HG02763 (cell line): ENCODE data around the gene MYO5A.
"Not testable (repeated sequence)": the region's sequence is repeated elsewhere in the genome, so short reads cannot be mapped to it uniquely, and the experiment has no call there.

Experiments used
- ATAC-seq: cut with Tn5 transposase; IDR thresholded peaks from one replicate; pipeline ENCODE4 v1.9.1; 2021; ENCODE audit warnings: mild to moderate bottlenecking, moderate library complexity; ENCODE audit not compliant: unreplicated experiment

Gene MYO5A

GRCh38 chr15:52424856-52425431 lies 103.7 kb downstream of the MYO5A start:
- no peak for ATAC-seq

GRCh38 chr15:52423852-52424251 lies 104.8 kb downstream of the MYO5A start:
- no peak for ATAC-seq

- ATAC-seq: no peak
Measured at GRCh38 chr15:52422001-52422400, 106.7 kb downstream of the MYO5A start.

GRCh38 chr15:52421029-52421428 lies 107.7 kb downstream of the MYO5A start:
- no peak for ATAC-seq

- ATAC-seq: no peak
Measured at GRCh38 chr15:52419494-52419893, 109.2 kb downstream of the MYO5A start.

- ATAC-seq: no peak
Measured at GRCh38 chr15:52417957-52418356, 110.7 kb downstream of the MYO5A start.

GRCh38 chr15:52417521-52417920 lies 111.2 kb downstream of the MYO5A start:
- no peak for ATAC-seq

GRCh38 chr15:52416566-52416965 lies 112.1 kb downstream of the MYO5A start:
- not testable (repeated sequence) for ATAC-seq

- no peak for ATAC-seq
Measured at GRCh38 chr15:52415628-52416027, 113.1 kb downstream of the MYO5A start.

GRCh38 chr15:52414936-52415335 lies 113.7 kb downstream of the MYO5A start:
- no peak for ATAC-seq

GRCh38 chr15:52408823-52409222 lies 119.9 kb downstream of the MYO5A start:
- no peak for ATAC-seq

GRCh38 chr15:52407374-52407773 lies 121.3 kb downstream of the MYO5A start:
- no peak for ATAC-seq

- ATAC-seq: no peak
Measured at GRCh38 chr15:52406601-52407000, 122.1 kb downstream of the MYO5A start.

- no peak for ATAC-seq
Measured at GRCh38 chr15:52405856-52406255, 122.8 kb downstream of the MYO5A start.

- no peak for ATAC-seq
Measured at GRCh38 chr15:52397118-52397517, 131.6 kb downstream of the MYO5A start.

- no peak for ATAC-seq
Measured at GRCh38 chr15:52394118-52394517, 134.6 kb downstream of the MYO5A start.

- ATAC-seq: no peak
Measured at GRCh38 chr15:52392008-52392687, 136.5 kb downstream of the MYO5A start.

GRCh38 chr15:52391069-52391468 lies 137.6 kb downstream of the MYO5A start:
- no peak for ATAC-seq

GRCh38 chr15:52385670-52386069 lies 143.0 kb downstream of the MYO5A start:
- ATAC-seq: no peak

- ATAC-seq: peak; percentile 49
Measured at GRCh38 chr15:52383100-52383588, 145.5 kb downstream of the MYO5A start.

- peak; percentile 7 for ATAC-seq
Measured at GRCh38 chr15:52382647-52383046, 146.0 kb downstream of the MYO5A start.

- ATAC-seq: peak; percentile 51
Measured at GRCh38 chr15:52379395-52380106, 149.1 kb downstream of the MYO5A start.
